HEK293T (cell line): ENCODE results near the gene LCE3B.

Experiments
- ARNT ChIP-seq: fragments of 450-650 bp; IDR thresholded peaks from 2 replicates; pipeline ENCODE4 v1.6.1; 2017; ENCODE audit warnings: mild to moderate bottlenecking
- BHLHE40 ChIP-seq: fragments of 450-650 bp; IDR thresholded peaks from 2 replicates; pipeline ENCODE4 v1.6.1; 2016; ENCODE audit warnings: mild to moderate bottlenecking, moderate library complexity, borderline replicate concordance
- FOXA1 ChIP-seq: fragments of 450-650 bp; IDR thresholded peaks from 2 replicates; pipeline ENCODE4 v1.6.1; 2016; ENCODE audit warnings: mild to moderate bottlenecking
- FOXK2 ChIP-seq: fragments of 450-650 bp; IDR thresholded peaks from 2 replicates; pipeline ENCODE4 v1.6.1; 2016; ENCODE audit warnings: mild to moderate bottlenecking
- FOXM1 ChIP-seq: fragments of 450-650 bp; IDR thresholded peaks from 2 replicates; pipeline ENCODE4 v1.6.1; 2017; ENCODE audit warnings: mild to moderate bottlenecking, borderline replicate concordance
- HDGF ChIP-seq: fragments of 450-650 bp; IDR thresholded peaks from 2 replicates; pipeline ENCODE4 v1.6.1; 2017; ENCODE audit warnings: antibody characterized with exemption, borderline replicate concordance
- L3MBTL2 ChIP-seq: fragments of 450-650 bp; conservative IDR thresholded peaks from 2 replicates; pipeline ENCODE4 v1.6.1; 2016; ENCODE audit warnings: mild to moderate bottlenecking
- LEF1 ChIP-seq: fragments of 450-650 bp; IDR thresholded peaks from 2 replicates; pipeline ENCODE4 v1.6.1; 2017; ENCODE audit warnings: mild to moderate bottlenecking, borderline replicate concordance
- NFRKB ChIP-seq: fragments of 450-650 bp; IDR thresholded peaks from 2 replicates; pipeline ENCODE4 v1.6.1; 2016; ENCODE audit warnings: mild to moderate bottlenecking, moderate library complexity
- PKNOX1 ChIP-seq: fragments of 450-650 bp; IDR thresholded peaks from 2 replicates; pipeline ENCODE4 v1.6.1; 2016
- SP1 ChIP-seq: fragments of 450-650 bp; IDR thresholded peaks from 2 replicates; pipeline ENCODE4 v1.6.1; 2017
- SUZ12 ChIP-seq: fragments of 450-650 bp; IDR thresholded peaks from 2 replicates; pipeline ENCODE4 v1.6.1; 2016; ENCODE audit warnings: mild to moderate bottlenecking
- TARDBP ChIP-seq: fragments of 450-650 bp; IDR thresholded peaks from 2 replicates; pipeline ENCODE4 v1.6.1; 2016
- ZNF384 ChIP-seq: fragments of 450-650 bp; IDR thresholded peaks from 2 replicates; pipeline ENCODE4 v1.6.1; 2016

- TF ChIP-seq FOXM1 = no peak
- TF ChIP-seq ARNT = no peak
- no peak for TF ChIP-seq FOXA1
- no peak for TF ChIP-seq PKNOX1
- TF ChIP-seq TARDBP = no peak
- no peak for TF ChIP-seq SP1
- TF ChIP-seq SUZ12 = no peak
- no peak for TF ChIP-seq HDGF
- TF ChIP-seq BHLHE40 = no peak
- TF ChIP-seq LEF1 = no peak
- TF ChIP-seq ZNF384 = no peak
- no peak for TF ChIP-seq L3MBTL2
- no peak for TF ChIP-seq FOXK2
- no peak for TF ChIP-seq NFRKB
Measured at GRCh38 chr1:152657677-152658076, 44.1 kb downstream of the LCE3B start.
